Measurements from ENCODE around the gene MTRR.

The MTRR gene

DNA sequence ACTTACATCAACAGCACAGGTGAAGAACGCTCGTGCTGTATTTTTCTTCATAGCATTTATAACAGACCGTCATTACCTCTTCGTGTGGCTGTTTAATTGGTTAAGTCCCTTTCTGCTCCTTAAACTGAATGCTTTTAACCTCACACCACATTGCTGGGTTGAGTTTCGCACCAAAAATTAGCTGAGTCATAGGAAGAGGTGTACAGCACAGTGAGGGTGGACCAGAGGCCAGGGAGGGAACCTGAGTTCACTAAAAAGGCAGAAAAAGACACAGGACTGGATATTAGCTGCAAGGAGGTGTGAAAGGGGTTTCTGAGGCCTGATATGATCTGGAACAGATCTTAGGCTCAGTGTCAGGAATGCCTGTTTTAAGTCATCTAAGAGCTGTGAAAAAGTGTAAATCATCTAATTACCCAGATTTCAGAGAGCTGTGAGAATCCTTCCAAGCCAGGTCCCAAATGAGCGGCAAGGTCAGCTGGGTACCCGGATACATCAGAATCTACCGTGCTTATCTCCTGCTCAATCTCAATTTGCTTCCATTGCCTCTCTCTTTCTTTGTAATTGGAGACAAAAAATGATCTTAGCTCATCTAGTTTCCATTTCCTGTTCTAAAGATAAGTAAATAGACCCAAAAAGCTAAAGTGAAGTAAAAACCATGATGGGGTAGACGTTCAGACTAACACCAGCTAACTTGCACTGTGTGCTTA is 10.9 kb upstream of the MTRR start:
- DNase-seq, result no peak

- DNase-seq, result no peak
Measured at GRCh38 chr5:7866196-7866595, 2.8 kb upstream of the MTRR start.

DNA sequence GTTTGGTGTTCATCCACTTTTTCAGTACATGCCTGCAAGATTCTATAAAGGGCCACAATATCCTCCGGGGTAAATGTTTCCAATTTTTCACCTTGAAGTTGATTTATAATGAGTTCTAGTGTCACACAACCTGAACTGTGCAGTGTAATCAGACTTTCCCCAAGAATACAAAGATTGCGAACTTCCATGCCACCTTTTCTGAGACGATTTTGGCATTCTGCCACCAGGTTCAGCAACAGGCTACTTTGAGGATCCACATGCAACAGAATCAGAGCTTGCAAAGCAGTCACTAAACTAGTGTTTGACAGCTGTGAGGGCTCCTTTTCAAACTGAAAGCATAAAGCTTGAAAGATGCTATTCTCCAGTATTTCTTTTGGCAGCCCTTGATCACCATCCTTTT is 1.7 kb upstream of the MTRR start:
- no peak for DNase-seq

- DNase-seq, result no peak
Measured at GRCh38 chr5:7868427-7868772, 548 bp upstream of the MTRR start.

DNA sequence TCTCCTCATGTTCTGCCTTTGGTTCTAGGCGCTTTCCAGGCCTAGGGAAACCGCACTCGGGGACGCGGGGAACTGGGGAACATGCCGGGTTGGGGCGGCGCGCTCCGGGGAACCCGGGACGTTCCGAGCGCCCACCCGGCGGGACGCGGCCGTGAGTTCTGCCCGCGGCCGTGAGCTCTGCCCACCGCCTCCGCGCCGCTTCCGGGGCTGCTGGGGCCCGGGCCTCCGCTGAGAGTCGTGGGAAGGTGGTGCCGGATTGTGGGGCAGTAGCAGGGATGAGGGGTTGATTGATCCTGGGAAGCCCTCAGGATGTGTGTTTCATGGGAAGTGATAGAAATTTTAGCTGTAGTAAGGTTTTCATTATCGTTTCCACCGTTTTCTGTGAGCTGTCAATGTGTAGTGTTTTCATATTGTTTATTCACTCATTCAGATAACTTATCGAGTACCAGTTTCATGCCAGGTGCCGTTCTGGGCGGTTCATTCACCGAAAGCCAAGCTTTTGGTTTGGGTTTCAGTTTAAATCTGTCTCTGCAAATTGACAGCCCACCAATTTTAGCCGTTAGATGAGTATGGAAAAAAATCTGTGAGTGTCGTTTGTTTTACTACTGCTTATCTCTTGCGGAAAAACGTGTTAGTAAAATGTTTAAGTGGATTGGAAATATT is 657 bp downstream of the MTRR start:
- DNase-seq, result peak; percentile 32 to 53

- no peak for DNase-seq
Measured at GRCh38 chr5:7871653-7872052, 2.7 kb downstream of the MTRR start.

DNA sequence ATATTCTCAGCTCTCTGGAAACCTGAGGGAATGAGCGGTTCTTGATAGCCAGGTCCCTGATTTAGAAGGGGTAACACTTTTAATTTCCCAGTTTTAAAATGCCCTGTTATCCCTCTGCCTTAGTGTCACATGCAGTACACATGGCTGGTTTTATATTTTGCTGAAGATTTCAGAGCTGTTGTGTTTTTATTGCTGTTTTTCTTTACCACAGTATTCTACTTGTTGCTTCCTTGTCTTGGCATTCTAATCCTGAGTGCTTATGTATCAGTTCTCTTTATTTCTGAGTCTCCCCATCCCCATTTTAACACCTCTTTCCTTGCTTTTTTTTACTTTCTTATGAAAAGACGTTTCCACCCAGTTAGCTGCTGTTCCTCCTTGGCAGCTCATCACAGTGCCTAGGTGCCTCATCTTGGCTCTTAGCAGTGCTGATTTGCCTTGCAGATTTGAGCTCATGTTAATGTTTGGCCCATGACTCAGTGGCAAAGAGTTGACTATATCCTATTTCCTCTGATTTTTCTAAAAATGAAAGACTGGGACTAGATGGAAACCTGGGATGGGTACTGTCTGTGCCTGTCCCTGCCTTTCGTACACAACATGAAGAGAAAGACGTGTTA is 3.7 kb downstream of the MTRR start:
- DNase-seq, result no peak

DNA sequence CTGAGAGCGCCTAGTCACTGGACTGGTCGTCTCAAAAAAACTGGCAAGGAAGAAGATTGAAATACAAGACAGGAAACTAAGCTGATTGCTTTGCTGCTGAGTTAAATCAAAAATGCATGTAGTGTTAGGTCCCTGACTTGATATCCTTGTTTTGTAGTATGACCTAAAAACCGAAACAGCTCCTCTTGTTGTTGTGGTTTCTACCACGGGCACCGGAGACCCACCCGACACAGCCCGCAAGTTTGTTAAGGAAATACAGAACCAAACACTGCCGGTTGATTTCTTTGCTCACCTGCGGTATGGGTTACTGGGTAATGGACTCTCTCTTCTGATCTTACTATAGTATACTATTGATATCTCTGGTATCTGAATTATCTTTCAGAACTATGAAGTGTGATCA is 4.3 kb downstream of the MTRR start:
- DNase-seq, result no peak

- DNase-seq, result no peak
Measured at GRCh38 chr5:7874639-7875038, 5.7 kb downstream of the MTRR start.

DNA sequence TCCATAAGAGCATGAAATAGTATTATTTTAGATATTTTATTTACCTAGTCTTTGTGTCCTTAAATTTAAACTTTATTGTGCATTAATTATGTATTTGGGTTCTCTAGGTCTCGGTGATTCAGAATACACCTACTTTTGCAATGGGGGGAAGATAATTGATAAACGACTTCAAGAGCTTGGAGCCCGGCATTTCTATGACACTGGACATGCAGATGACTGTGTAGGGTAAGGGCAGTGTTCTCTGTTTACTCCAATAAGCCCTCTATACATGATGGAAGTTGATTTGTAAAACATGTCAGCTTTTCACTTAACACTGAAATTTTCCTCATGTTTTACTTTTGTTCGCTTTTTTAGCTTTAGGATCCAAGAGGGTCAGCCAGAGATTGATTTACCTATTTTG is 6.2 kb downstream of the MTRR start:
- no peak for DNase-seq

DNA sequence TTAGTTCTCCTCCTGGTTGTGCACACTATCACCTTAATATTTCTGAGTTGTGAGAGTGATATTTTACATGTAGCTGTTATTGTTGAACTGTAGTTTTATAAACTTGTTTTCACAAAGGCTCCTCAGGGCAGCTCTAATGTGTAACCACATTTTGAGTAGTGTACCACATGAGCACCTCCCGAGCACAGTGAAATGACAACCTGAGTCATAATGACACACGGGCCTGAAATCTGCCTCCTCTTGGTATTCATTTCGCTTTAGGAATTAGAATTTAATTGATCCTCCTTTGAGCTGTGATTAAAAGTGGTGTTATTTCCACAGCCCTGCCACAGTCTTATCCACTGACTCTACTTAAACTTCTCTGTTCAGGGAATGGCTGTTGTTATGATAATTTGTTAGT is 7.9 kb downstream of the MTRR start:
- peak in 1 of 2 donors; percentile 47 for DNase-seq

GRCh38 chr5:7877851-7878250 is 8.9 kb downstream of the MTRR start:
- DNase-seq, result no peak

GRCh38 chr5:7878381-7878873 is 9.5 kb downstream of the MTRR start:
- peak; percentile 83 to 97 for DNase-seq

DNA sequence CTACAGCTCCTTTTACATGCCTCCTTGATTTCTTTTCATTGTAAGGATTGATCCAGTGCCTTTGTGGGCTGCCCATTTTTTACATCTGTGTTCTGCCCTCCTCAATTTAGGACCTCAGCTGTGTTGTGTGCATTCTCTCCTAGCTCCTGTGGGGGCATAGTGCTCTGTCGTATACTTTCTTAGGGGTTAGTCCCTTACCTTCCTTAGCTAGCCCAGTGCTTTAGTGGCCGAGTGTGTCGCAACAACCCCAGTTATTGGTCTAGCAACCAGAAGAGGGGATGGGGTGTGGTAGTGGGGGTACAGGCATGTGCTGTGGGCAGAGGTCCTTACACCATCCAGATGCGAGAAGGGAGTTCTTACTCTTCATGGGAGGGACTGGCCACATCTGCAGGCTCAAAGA is 12.1 kb downstream of the MTRR start:
- no peak for DNase-seq

DNA sequence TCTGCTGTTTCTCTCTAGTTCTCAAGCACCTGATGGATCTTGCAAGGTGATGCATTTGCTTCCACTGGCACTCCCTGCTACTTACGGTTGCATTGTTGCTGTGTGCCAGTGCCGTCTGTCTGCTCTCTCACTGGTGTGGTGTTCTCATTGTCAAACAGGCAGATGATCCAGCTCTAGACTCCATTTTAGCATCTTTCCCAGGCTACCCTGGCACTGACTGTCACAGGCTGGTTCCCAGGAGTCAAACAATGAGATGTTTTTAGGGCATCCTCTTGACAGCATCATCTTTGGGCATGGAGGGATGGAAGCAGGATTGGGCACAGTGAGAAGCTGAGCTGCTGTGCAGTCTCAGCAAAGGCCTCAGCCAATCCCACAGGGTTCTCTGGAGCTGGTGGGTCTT is 12.9 kb downstream of the MTRR start:
- no peak for DNase-seq

DNA sequence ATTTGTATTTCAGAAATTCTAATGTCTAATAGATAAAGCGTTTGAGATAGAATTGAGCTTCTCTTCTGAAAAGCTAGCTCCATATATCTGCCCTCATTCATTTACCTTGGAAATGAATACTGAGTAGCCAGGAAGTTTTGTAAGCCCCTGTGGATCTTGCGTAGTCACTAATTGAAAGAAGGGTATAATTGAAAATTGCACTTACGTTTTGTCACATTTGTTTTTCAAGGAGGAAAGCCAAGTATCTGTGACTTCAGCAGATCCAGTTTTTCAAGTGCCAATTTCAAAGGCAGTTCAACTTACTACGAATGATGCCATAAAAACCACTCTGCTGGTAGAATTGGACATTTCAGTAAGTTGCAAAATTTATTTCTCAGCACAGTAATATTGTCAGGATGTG is 14.0 kb downstream of the MTRR start:
- DNase-seq, result no peak

GRCh38 chr5:7884491-7885267 is 15.7 kb downstream of the MTRR start:
- no peak for DNase-seq

DNA sequence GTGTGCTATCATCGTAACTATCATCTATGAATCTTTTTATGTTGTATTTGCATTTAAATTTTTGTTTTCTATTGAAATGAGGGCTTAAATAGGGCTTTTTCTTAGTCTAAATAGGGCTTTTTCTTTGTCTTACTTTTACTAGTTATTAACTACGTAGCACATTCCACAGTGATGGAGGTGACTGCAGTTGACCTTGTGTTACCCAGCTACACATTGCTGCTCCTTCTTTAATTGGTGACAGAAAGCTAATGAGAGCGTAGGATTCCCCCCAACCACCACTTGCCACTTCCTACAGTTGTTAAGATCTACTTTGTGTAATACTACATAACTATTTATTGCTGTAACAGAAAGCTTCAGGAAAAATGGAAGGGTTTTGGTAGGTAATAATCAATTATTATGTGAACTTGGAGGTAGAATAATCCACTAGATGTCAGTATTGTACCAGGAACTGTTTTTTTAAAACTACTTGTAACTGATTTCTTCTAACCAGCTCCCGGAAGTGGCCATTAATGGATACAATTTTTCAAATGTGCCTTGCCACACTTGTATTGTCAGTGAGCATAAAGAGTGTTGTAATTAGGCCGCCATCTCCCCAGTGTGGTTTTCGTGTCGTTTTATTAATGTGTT is 18.0 kb downstream of the MTRR start:
- peak; percentile 18 to 56 for DNase-seq

GRCh38 chr5:7888901-7889300 is 20.0 kb downstream of the MTRR start:
- DNase-seq, result no peak

DNA sequence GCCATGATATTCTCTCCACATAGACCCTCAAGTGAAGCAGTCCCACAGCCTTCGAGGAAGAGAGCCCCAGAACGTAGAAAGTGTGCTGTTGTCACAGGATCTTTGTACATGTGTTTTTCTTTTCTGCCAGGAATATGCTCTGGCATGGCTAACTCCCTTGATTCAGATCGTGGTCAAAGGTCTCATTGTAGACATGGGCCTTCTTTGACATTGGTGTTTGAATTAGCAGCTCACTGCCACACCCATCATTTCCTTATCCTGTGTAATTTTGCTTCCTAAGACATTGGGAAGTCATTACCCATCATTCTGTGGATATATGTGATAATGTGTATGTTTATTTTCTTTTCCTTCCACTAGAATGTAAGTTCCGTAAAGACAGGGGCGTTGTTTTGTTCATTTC is 25.5 kb downstream of the MTRR start:
- DNase-seq, result no peak

GRCh38 chr5:7894860-7895259 is 25.9 kb downstream of the MTRR start:
- no peak for DNase-seq

DNA sequence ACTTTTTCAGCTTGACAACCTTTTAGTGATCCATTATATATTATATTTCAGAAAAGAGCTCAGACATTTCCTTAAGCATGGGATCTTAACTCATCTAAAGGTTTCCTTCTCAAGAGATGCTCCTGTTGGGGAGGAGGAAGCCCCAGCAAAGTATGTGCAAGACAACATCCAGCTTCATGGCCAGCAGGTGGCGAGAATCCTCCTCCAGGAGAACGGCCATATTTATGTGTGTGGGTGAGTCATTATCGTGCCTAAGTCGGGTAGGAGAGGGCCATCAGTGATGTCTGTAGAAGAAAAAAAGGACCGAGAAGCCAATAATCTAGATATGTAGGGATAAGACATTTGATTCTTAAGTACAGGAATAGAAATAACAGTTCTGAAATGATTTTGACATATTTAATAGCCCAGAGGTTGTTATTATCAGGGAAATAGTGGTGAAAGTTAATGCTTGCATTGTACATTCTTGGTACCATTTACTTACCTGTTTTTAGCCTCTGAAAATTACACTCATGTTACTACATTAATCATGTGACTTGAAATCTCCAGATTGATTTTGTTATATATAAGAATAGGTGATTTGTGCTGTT is 28.2 kb downstream of the MTRR start:
- peak; percentile 16 to 25 for DNase-seq

- no peak for DNase-seq
Measured at GRCh38 chr5:7902201-7902600, 33.3 kb downstream of the MTRR start.
